HepG2 (cell line): ENCODE measurements around the gene RBBP8NL. TPM values are rescaled to one million over a fixed set of nuclear protein-coding genes. Genes with fewer than 3 reads are reported as not detected.
A peak's percentile ranks its signal among the peaks of the same experiment; 100 is the strongest.

Source experiments
- KLF11 ChIP-seq: IDR thresholded peaks from 2 replicates; pipeline ENCODE4 v1.6.1; 2016; ENCODE audit warnings: missing compliant biosample characterization
- KMT2B ChIP-seq: IDR thresholded peaks from 2 replicates; pipeline ENCODE4 v1.6.1; 2016; ENCODE audit warnings: missing genetic modification reagents, missing compliant biosample characterization
- MED13 ChIP-seq: sonication (generic); formaldehyde crosslinking; IDR thresholded peaks from 2 replicates; pipeline ENCODE4 v1.5.0; 2020; ENCODE audit warnings: missing genetic modification reagents
- SCMH1 ChIP-seq: sonication (generic); formaldehyde crosslinking; IDR thresholded peaks from 2 replicates; pipeline ENCODE4 v1.9.0; 2021; ENCODE audit warnings: missing genetic modification reagents, mild to moderate bottlenecking, borderline replicate concordance
- TCF7L2 ChIP-seq: IDR thresholded peaks from 2 replicates; pipeline ENCODE4 v1.6.1; 2011; ENCODE audit warnings: mild to moderate bottlenecking, low read depth, low read length, moderate library complexity
- TOE1 ChIP-seq: sonication (generic); formaldehyde crosslinking; IDR thresholded peaks from 2 replicates; pipeline ENCODE4 v1.4.0; 2020; ENCODE audit warnings: mild to moderate bottlenecking, missing genetic modification reagents
- ZNF263 ChIP-seq: sonication (generic); formaldehyde crosslinking; IDR thresholded peaks from 2 replicates; pipeline ENCODE4 v1.4.0; 2020; ENCODE audit warnings: missing genetic modification reagents
- polyA plus RNA-seq, 8 experiments: library from polyadenylated mRNA; depleted of rRNA in 3 of 8; stranded (reverse) in 7 of 8; unstranded in 1 of 8; fragments of >200 nt; fragmentation: Illumina TruSeq in 4 of 8; extraction: Trizol in 4 of 8; gene quantifications; 2 replicates each; pipeline versions ENCODE4 v1.2.1 to v1.2.3, GENCODE V29; 2011 to 2016; ENCODE audit warnings: low read depth in 4 of 8, missing spikeins in 1 of 8, mixed read lengths in 1 of 8; ENCODE audit not compliant: insufficient read depth in 1 of 8
- total RNA-seq, 5 experiments: library from RNA; depleted of rRNA; stranded (reverse); fragments of >200 nt; fragmentation: Illumina TruSeq; extraction: Trizol; gene quantifications; 2 replicates each; pipeline ENCODE4 v1.2.3, GENCODE V29; 2016; ENCODE audit warnings: low read depth in 1 of 5
- TF ChIP-seq, protein P1 (sequence below): sonication (generic); formaldehyde crosslinking; conservative IDR thresholded peaks from 2 replicates; pipeline ENCODE4 v1.8.0; 2022; ENCODE audit warnings: mild to moderate bottlenecking, moderate library complexity, missing genetic modification reagents
- TF ChIP-seq, protein P2 (sequence below): sonication (generic); formaldehyde crosslinking; IDR thresholded peaks from 2 replicates; pipeline ENCODE4 v1.4.0; 2020; ENCODE audit warnings: missing genetic modification reagents
- TF ChIP-seq, protein P3 (sequence below): sonication (generic); formaldehyde crosslinking; IDR thresholded peaks from 2 replicates; pipeline ENCODE4 v1.5.0; 2020; ENCODE audit warnings: mild to moderate bottlenecking, missing genetic modification reagents, borderline replicate concordance
- TF ChIP-seq, protein P4 (sequence below): IDR thresholded peaks from 2 replicates; pipeline ENCODE4 v1.6.1; 2016; ENCODE audit warnings: missing compliant biosample characterization, missing genetic modification reagents, borderline replicate concordance

Gene RBBP8NL
- total and polyA plus RNA-seq, 2 of the 13 experiments (the other 11 are each of a cell fraction or from before 2014, with no cell fraction given), result 0.69 to 0.86 TPM

DNA sequence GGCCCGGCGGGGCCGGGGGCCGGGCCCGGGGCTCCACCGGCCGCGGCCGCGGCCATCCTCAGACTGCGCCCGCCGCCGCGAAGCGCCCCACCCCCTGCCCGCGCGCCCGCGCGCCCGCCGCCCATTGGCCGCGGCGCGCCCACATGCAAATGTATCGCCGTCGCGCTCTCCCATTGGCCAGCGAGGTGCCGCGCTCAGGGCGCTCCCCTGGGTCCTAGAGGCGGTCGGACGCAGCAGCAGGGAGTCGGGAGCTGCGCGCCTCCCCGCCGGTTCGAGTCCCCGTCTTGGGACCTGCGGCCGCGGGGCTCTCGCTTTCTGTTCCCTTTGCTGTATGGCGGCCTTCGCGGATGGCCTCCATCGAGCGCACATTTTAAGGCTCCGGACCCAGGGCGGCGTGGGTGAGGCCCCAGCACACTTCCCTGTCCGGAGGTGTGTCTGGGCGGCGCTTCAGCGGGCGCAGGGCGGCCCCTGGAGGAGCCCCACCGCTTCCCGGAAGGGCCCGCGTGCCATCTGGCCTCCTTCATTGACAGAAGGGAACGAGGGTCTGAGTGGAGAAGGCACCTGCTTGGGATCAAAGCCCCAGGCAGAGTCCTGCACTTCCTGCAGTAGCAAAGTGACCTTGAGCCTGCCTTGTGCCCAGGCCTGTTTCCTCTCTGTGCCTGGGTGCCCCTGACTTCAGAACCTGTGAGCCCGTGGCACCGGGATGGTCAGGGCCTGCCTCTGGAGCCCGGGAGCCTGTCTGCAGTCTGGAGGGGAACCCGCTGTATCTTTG, 19.9 kb downstream of the RBBP8NL start, which contains the start of gene CABLES2 (continued):
- TF ChIP-seq, protein P1, sequence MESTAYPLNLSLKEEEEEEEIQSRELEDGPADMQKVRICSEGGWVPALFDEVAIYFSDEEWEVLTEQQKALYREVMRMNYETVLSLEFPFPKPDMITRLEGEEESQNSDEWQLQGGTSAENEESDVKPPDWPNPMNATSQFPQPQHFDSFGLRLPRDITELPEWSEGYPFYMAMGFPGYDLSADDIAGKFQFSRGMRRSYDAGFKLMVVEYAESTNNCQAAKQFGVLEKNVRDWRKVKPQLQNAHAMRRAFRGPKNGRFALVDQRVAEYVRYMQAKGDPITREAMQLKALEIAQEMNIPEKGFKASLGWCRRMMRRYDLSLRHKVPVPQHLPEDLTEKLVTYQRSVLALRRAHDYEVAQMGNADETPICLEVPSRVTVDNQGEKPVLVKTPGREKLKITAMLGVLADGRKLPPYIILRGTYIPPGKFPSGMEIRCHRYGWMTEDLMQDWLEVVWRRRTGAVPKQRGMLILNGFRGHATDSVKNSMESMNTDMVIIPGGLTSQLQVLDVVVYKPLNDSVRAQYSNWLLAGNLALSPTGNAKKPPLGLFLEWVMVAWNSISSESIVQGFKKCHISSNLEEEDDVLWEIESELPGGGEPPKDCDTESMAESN (CRISPR knock-in tag), result peak; percentile 93
- TF ChIP-seq MED13 (peak; percentile 88), SCMH1 (CRISPR knock-in tag) (no peak), ZNF263 (CRISPR knock-in tag) (peak; percentile 67; the same call in 1 of the 2 replicates), KMT2B (CRISPR knock-in tag) (peak; percentile 50; the same call in 1 of the 2 replicates), TOE1 (CRISPR knock-in tag) (peak; percentile 59; the same call in 1 of the 2 replicates), TCF7L2 (no peak), KLF11 (CRISPR knock-in tag) (peak; percentile 66; the same call in 1 of the 2 replicates)
- TF ChIP-seq, protein P2, sequence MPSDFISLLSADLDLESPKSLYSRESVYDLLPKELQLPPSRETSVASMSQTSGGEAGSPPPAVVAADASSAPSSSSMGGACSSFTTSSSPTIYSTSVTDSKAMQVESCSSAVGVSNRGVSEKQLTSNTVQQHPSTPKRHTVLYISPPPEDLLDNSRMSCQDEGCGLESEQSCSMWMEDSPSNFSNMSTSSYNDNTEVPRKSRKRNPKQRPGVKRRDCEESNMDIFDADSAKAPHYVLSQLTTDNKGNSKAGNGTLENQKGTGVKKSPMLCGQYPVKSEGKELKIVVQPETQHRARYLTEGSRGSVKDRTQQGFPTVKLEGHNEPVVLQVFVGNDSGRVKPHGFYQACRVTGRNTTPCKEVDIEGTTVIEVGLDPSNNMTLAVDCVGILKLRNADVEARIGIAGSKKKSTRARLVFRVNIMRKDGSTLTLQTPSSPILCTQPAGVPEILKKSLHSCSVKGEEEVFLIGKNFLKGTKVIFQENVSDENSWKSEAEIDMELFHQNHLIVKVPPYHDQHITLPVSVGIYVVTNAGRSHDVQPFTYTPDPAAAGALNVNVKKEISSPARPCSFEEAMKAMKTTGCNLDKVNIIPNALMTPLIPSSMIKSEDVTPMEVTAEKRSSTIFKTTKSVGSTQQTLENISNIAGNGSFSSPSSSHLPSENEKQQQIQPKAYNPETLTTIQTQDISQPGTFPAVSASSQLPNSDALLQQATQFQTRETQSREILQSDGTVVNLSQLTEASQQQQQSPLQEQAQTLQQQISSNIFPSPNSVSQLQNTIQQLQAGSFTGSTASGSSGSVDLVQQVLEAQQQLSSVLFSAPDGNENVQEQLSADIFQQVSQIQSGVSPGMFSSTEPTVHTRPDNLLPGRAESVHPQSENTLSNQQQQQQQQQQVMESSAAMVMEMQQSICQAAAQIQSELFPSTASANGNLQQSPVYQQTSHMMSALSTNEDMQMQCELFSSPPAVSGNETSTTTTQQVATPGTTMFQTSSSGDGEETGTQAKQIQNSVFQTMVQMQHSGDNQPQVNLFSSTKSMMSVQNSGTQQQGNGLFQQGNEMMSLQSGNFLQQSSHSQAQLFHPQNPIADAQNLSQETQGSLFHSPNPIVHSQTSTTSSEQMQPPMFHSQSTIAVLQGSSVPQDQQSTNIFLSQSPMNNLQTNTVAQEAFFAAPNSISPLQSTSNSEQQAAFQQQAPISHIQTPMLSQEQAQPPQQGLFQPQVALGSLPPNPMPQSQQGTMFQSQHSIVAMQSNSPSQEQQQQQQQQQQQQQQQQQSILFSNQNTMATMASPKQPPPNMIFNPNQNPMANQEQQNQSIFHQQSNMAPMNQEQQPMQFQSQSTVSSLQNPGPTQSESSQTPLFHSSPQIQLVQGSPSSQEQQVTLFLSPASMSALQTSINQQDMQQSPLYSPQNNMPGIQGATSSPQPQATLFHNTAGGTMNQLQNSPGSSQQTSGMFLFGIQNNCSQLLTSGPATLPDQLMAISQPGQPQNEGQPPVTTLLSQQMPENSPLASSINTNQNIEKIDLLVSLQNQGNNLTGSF (CRISPR knock-in tag), result peak; percentile 81; the same call in 1 of the 2 replicates
- TF ChIP-seq, protein P3, sequence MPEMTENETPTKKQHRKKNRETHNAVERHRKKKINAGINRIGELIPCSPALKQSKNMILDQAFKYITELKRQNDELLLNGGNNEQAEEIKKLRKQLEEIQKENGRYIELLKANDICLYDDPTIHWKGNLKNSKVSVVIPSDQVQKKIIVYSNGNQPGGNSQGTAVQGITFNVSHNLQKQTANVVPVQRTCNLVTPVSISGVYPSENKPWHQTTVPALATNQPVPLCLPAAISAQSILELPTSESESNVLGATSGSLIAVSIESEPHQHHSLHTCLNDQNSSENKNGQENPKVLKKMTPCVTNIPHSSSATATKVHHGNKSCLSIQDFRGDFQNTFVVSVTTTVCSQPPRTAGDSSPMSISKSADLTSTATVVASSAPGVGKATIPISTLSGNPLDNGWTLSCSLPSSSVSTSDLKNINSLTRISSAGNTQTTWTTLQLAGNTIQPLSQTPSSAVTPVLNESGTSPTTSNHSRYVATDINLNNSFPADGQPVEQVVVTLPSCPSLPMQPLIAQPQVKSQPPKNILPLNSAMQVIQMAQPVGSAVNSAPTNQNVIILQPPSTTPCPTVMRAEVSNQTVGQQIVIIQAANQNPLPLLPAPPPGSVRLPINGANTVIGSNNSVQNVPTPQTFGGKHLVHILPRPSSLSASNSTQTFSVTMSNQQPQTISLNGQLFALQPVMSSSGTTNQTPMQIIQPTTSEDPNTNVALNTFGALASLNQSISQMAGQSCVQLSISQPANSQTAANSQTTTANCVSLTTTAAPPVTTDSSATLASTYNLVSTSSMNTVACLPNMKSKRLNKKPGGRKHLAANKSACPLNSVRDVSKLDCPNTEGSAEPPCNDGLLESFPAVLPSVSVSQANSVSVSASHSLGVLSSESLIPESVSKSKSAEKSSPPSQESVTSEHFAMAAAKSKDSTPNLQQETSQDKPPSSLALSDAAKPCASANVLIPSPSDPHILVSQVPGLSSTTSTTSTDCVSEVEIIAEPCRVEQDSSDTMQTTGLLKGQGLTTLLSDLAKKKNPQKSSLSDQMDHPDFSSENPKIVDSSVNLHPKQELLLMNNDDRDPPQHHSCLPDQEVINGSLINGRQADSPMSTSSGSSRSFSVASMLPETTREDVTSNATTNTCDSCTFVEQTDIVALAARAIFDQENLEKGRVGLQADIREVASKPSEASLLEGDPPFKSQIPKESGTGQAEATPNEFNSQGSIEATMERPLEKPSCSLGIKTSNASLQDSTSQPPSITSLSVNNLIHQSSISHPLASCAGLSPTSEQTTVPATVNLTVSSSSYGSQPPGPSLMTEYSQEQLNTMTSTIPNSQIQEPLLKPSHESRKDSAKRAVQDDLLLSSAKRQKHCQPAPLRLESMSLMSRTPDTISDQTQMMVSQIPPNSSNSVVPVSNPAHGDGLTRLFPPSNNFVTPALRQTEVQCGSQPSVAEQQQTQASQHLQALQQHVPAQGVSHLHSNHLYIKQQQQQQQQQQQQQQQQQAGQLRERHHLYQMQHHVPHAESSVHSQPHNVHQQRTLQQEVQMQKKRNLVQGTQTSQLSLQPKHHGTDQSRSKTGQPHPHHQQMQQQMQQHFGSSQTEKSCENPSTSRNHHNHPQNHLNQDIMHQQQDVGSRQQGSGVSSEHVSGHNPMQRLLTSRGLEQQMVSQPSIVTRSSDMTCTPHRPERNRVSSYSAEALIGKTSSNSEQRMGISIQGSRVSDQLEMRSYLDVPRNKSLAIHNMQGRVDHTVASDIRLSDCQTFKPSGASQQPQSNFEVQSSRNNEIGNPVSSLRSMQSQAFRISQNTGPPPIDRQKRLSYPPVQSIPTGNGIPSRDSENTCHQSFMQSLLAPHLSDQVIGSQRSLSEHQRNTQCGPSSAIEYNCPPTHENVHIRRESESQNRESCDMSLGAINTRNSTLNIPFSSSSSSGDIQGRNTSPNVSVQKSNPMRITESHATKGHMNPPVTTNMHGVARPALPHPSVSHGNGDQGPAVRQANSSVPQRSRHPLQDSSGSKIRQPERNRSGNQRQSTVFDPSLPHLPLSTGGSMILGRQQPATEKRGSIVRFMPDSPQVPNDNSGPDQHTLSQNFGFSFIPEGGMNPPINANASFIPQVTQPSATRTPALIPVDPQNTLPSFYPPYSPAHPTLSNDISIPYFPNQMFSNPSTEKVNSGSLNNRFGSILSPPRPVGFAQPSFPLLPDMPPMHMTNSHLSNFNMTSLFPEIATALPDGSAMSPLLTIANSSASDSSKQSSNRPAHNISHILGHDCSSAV, result no peak
- TF ChIP-seq, protein P4, sequence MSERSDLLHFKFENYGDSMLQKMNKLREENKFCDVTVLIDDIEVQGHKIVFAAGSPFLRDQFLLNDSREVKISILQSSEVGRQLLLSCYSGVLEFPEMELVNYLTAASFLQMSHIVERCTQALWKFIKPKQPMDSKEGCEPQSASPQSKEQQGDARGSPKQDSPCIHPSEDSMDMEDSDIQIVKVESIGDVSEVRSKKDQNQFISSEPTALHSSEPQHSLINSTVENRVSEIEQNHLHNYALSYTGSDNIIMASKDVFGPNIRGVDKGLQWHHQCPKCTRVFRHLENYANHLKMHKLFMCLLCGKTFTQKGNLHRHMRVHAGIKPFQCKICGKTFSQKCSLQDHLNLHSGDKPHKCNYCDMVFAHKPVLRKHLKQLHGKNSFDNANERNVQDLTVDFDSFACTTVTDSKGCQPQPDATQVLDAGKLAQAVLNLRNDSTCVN (CRISPR knock-in tag), result peak; percentile 62; the same call in 1 of the 2 replicates
